ENCODE results near the gene EYA3.

The EYA3 gene

DNA sequence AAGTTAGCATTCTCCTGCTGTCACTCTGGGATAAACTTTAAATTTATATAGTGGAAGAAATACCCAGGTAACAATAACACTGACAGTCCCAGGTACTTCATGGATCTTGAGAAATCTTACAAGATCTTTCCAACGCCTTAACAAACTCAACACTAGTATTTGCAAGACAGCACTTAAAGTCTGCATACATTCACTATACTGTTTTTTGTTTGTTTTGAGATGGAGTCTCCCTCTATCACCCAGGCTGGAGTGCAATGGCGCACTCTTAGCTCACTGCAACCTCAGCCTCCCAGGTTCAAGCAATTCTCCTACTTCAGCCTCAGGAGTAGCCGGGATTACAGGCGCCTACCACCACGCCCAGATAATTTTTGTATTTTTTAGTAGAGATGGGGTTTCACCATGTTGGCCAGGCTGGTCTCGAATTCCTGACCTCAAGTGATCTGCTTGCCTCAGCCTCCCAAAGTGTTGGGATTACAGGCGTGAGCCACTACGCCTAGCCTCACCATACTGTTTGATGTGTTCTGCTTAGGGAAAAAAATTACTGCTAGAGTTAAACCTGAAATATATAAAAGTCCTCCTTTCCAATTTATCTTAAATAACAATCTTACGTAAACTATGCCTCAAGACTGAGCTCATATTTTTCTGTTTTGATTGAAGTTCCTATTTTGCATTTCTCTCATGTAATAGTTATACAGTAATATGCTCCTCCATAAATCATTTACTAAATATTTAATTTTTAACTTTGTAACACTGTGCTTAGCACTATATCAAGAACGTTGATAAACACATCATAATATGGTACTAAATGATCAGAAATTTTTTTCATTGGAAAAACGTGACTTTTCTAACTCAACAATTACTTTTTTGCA, 17.5 kb downstream of the EYA3 start:
- DNase-seq: no peak

DNA sequence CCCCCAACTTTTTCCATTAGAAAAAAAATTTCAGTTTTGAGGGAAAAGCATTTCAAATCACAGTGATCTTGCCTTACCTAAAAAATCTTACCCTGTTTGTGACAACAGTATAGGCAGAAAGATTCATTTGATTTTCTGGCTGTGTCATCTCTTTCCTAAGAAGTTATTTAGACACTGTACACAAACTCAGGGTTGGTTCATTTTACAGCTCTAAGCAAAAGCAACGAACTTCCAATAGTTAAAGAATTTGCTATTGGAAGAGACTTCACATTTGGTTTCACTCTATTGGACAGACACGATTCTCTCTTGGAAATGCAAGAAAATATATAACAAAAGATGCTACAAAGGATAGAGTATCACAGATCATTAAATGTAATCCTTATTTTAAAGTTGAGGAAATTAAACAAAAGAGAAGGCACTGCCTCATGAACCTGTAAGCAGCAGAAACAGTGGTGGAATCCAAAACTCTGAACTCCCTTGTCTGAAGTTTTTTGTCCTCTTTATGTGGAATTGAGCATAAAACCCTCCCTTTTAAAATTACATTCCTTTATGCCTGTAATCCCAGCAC, 20.8 kb downstream of the EYA3 start:
- DNase-seq: peak; percentile 50

DNA sequence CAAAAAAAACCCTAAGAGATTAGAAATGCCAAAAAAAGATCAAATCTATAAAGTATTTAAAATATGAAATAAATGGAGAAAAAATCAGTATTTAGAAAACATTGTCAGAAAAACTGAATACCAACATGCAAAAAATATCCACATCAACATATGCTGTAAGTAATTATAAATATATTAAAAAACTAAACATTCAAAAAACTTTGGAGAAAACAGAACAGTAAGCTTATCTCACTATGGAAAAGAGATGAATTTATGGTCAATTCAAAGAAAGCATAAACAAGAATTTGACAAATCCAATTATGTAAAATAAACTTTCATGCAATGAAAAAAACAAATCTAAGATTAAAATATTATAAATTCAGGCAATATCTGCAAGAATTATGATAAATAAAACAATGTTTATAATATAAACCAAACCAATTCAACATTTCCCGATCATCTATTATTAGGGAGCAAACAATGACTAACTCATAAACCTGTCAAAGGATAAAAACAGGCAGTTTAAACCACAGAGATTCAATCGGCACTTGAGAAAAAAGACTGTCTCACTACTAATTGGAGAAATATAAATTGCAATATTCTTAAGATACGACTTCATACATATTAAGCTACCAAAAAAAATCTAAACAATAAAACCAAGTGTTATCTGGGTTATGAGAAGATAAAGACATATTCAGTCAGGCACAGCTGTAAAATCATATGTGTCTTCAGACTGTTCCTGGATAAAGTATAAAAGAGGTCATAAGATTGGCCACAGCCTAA, 21.8 kb downstream of the EYA3 start:
- peak; percentile 31 for DNase-seq

DNA sequence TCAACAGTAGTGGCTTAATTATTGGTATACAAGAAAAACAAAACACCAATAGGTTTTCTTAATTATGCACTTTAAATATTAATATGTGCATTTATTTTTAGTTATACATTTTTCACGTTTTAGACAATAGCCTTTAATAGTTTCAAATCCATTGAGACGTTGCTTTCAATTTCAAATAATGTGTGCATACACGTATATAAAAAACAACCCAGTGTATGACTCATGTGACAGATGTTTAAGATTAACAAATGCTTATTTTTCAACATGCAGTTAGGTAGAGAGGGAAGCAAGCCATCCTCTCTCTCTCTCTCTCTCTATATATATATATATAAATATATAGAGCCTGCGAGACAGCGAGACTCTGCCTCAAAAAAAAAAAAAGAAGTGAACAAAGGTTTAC, 24.3 kb downstream of the EYA3 start:
- DNase-seq: peak; percentile 79

DNA sequence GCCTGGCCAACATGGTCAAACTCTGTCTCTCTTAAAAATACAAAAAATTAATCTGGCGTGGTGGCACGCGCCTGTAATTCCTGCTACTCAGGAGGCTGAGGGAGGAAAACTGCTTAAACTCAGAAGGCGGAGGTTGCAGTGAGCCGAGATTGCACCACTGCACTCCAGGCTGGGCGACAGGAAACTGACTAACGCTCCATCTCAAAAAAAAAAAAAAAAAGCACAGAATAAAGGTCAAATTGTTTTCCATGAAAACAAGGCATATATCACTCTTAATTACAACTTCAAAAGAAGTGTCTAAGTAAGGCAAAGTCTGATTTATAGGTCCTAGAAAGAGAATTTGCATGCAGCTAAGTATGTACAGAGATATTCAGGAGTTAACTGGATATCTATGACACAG, 25.6 kb downstream of the EYA3 start:
- DNase-seq: no peak

DNA sequence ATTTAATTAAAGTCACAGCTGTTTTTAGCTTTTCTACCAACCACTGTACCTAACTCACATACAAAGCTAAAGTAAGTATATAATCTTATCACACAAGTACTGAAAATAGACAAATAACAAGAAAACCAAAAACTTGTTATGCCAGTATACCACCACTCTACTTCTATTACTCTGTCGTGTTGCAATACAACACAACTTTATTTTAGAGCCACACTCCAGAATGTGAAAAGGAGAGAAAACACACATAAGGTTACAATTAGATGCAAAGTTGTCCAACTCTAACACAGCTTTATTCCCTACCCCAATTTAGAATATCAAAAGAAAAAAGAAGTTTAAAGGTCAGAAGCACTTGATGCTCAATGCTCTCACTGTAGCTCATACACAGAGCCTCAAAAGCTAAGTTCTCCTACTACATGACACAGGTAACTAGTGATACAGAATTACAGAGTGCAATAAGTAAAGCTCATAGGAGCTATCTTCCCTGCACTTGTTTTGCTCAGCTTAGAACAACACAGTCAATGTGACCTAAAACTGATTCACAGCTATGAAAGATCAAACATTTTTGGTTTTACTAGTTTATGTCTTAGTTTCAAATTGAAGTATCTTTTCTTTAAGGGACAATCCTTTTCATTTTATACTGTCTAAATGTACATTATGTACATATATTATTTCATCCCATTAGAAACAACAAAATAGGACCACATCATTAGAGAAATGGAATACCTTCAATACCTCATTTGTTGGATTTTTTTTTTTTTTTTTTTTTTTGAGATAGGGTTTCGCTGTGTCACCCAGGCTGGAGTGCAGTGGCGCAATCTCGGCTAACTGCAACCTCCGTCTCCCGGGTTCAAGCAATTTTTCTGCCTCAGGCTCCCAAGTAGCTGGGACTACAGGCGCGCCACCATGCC, 29.2 kb downstream of the EYA3 start:
- peak; percentile 68 for DNase-seq

DNA sequence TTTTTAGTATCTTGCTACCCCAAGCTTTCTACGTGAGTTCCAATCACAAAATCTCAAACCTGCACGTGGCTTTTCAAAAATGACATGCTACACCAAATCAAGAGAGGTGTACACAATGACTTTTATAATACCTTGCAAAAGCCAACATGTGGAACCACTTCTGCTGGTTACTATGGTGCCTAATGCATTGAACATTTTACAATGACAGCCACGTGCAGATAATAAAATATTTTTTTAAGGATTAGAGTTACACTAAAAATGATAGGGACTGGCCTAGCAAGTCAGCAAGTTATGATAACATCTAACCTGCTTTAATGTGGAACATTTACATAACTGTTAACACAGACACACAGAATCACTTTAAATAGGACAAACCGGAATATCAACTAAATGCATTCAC, 30.2 kb downstream of the EYA3 start:
- no peak for DNase-seq

DNA sequence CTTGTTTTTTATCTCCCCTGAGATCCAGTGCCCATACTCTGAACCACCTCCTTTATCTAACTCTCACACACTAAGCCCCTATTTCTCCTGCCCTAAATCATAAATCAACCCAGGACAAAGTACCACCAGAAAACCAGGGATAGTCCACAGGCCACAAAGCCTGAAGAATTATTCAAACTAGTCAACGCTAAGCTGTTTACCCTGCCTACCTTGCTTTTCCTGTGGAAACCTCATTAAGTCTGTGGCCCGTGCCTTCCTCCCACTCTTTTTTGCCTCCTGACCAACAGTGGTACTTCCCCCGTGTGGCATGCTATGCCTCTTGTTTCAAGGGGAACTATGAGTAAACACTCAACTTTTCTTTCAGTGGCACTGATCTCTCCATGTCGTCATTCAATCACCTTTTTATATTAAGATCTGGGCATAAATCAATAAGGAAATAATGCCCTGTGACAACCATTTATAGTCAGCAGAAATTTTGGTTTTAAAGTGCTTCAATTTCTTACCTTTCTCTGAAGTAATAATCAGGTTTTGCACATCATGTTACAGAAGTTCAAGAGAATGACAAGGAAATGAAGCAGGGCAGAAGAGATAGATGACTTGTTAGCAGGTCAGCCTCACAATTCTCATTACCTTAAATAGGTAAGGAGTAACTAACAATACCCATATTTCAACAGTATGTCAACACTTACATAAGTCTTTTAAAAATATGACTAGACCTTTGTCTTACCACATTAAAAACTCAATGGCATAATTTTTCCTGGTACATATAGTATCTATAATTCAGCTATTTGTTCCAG, 32.1 kb downstream of the EYA3 start:
- peak; percentile 80 for DNase-seq

DNA sequence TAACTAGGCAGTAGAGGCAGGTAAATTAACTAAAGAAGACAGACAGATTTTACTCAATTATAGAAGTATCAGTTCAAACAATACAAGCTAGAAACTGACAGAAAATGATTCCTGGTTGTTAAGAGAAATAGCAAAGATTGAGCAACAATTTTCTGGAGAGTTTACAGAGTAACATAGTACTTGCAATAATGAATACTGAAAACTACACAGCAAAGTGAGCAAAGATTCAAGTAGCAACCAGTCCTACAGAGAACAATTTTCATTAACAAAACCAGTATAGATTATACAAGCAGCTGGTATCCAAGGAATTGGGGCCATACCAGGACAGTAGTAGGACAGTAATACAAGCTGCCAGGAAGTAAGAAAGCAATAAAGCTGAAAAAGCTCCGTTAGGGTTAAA, 37.6 kb downstream of the EYA3 start:
- DNase-seq: no peak

DNA sequence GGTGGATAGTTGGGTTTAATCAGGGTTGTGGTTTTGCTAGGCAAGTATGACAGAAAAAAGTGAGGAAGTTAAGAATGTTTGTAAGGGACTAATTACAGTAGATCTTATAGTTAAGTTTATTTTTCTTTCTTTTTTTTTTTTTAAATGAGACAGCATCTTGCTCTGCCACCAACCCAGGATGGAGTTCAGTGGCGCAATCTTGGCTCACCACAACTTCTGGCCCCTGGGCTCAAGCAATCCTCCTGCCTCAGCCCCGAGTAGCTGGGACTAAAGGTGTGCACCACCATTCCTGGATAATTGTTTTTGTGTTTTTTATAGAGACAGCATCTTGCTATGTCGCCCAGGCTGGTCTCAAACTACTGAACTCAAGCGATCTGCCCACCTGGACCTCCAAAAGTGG, 41.7 kb downstream of the EYA3 start:
- DNase-seq: no peak

DNA sequence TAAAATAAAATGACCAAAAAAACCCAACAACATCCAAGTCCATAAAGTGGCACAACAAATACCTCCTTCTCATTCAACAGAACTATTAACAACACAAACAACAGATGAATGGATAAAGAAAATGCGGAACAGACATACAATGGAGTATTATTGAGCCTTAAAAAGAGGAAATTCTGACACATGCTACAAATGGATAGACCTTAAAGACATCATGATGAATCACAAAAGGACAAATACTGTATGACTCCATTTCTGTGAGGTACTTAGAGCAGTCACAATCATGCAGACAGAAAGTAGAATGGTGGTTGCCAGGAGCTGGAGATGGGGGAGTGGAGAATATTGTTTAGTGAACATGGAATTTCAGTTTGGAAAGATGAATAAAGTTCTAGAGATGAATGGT, 42.6 kb downstream of the EYA3 start:
- no peak for DNase-seq

DNA sequence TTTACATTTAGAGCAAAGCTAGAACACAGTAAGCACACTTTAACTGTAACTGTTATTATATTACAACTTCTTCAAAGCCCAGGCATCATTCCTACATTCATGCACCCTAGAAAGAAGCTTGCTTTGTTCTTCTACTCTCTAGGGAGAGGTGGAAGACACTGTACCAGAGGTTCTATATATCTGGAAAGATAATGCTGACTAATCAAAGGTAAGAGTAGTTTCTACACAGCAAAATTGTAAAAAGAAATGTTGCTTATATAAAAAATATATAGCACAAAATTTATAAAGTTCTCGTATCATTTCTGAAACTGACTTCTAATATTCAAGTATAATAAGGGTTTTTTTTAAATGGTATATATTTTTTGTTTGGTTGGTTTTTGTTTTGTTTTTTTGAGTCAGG, 44.0 kb downstream of the EYA3 start:
- no peak for DNase-seq

DNA sequence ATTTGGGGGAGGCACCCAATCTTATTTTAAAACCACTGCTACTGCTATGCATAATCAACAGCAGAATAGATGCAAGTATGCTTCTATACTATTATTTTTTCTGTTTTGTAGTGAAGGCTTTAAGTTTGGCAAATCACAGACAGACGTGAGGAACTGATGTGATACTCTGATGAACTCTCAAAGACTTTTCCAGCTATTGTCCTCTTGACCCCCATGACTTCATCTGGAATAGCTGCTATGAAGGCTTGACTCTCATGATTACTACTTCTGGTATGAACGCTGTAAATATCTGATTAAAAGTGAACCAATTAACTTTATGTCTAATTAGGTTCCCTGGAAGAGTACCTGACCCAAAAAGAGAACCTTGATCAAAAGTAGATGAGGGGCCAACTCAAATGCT, 49.1 kb downstream of the EYA3 start:
- no peak for DNase-seq

DNA sequence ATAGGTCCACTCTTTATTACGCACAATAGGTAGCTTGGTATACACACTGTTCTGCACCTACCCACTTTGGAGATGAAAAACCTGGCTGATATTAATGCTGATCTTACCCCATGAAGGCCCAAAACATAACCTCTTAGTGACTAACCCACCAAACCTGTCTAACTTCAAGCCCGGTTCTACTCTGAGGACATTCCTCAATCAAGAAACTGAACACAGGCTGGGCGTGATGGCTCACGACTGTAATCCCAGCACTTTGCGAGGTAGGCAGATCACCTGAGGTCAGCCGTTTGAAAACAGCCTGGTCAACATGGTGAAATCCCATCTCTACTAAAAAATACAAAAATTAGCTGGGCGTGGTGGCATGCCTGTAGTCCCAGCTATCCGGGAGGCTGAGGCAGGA, 50.5 kb downstream of the EYA3 start:
- DNase-seq: no peak

DNA sequence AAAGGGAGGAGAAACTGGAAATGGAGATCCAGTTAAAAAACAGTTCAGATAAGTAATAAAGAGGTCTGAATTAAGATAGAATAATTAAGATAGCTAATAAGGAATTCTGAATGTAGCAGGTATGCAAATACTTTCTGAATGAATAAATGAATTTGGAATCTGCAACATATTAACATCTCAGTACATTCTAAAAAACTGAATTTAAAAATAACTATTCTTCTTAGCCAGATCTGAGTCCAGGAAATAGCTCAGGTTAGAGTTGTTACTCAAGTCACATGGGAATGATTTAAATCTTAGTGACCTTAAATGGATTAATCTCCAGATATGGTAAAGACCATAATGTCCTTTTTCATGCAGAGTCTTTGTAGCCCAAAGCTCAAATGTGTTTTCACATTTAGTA, 51.2 kb downstream of the EYA3 start:
- DNase-seq: no peak

DNA sequence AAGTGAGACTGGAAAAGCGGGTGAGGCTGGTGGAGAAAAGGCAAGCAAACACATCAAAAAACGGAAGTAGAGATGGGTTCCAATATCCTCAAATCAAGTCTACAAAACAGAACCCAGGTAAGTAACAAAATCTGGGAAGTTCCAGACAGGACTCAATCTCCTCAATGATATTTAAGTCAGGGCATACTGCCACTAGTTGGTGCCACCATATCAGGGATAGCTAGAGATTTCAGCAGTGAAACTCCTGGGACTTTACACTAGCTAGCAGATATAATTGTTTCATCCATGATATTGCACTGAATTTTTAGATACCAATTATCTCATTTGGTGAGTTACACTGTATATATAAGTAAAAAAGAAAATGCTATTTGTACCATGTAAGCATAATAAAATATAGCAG, 52.0 kb downstream of the EYA3 start:
- DNase-seq: peak; percentile 26

DNA sequence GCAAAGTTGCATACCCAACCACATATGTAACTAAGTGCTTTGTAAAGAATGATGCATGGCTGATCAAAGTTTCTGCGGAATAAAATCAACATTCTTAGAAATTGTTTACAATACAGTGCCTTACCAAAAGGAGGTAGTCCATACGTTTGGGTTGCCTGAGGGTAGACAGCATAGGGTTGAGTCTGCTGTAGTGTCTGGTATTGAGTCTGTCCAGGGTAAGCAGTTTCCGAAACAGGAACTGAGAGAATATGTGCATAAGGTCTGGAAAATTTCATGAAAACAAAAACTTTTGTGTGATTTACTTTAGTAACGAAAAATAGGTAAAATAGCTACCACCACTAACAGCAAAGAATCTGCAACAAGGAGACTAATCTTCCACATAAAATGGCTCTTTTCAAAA, 53.0 kb downstream of the EYA3 start:
- DNase-seq: no peak

DNA sequence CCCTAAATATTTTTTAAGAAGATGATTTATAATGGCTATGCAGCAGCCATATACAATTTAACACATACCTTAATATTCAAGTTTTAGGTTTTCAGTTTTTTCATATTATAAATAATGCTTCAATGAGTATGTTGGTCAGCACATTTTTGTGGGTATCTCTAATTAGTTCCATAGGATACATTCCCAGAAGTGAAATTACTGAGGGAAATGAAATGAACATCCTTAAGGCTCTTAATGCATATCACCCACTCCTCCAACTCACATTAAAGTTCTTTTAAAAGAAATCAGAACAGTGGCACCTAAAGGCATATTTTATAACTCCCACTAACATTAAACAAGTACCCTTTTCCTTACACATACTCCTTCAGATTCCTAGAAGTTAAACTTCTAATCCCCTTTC, 56.1 kb downstream of the EYA3 start:
- no peak for DNase-seq

DNA sequence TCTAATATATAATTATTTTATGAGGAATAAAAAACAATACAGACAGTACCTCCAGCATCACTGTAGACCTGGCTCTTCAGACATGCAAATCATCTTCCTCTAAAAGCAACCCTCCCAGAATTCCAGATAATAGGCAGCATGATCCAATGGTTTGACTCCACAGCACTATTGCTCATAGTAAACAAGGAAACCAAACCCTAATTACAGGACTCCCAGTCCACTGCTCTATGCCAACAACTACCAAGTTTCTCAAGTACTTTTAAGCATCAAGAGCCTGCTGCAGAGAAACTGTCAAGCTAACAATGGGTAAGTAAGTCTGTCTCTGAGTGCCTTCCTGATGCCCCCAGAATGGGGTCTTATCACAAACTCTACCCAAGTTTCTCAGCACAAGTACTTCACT, 57.2 kb downstream of the EYA3 start:
- DNase-seq: no peak

DNA sequence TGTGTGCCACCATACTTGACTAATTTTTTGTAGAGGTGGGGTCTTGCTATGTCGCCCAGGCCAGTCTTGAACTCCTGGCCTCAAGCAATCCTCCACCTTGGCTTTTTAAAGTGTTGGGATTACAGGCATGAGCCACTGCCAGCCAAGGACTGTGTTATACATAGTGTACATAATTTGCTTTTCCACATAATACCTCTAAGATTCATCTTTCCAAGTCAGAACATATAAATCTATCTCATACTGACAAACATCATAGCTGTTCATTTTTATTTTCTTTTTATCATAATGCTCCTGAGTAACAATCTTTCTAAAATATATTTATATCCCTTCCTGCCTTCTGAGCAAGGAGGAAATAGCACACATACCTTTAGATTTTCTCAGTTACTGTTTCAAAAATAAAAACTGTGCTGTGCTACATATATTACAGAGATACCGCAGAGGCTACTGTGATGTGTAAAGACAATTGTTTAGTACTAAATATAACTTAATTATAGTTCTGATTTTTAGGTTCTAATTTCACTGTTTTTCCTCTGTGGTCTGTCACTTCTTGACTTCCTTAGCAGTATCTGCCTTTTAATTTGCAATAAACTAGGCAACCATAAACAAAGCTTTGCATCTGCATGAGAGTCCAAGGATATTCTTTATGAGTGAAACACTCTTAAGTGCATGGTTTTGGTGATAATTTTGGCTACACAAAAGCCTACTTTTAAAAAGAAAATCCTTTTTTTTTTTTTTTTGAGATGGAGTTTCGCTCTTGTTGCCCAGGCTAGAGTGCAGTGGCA, 59.3 kb downstream of the EYA3 start:
- DNase-seq: no peak

DNA sequence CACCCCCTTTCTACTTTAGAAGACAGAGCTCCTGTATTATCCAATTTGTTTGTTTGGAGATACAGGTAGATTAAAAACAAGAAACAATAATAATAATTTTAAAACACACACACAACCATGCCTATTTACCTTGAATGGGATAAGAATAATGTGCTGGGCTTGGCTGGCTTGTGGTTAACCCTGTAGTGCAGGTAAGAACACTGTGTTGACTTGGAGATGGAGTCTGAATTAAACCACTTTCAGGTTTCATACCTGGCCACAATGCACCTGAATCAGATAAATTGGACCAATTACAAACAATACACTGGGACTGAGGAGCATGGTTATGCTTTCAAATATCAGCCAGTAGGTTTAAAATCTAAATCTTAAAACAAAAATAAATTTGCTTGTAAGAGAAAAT, 60.8 kb downstream of the EYA3 start:
- DNase-seq: no peak

Measured in OCI-M1 (cell line).